Tongue (tissue), 2 donors: ENCODE measurements around the gene ACSS1. TPM values are rescaled to one million over a fixed set of nuclear protein-coding genes. Genes with fewer than 3 reads are reported as not detected.

Source experiments
- DNase-seq: peaks from one replicate; pipeline ENCODE4 v3.0.0-alpha.2; 2015
- total RNA-seq: library from RNA; depleted of rRNA; stranded (reverse); fragments of >200 nt; gene quantifications from one replicate; pipeline ENCODE4 v1.2.3, GENCODE V29; 2014

The ACSS1 gene
- total RNA-seq, 1 donor from 2014 or later = 21.3 TPM

GRCh38 chr20:25078662-25079061, 20.7 kb upstream of the ACSS1 start:
- no peak for DNase-seq

GRCh38 chr20:25077610-25078169, 19.8 kb upstream of the ACSS1 start:
- no peak for DNase-seq

DNA sequence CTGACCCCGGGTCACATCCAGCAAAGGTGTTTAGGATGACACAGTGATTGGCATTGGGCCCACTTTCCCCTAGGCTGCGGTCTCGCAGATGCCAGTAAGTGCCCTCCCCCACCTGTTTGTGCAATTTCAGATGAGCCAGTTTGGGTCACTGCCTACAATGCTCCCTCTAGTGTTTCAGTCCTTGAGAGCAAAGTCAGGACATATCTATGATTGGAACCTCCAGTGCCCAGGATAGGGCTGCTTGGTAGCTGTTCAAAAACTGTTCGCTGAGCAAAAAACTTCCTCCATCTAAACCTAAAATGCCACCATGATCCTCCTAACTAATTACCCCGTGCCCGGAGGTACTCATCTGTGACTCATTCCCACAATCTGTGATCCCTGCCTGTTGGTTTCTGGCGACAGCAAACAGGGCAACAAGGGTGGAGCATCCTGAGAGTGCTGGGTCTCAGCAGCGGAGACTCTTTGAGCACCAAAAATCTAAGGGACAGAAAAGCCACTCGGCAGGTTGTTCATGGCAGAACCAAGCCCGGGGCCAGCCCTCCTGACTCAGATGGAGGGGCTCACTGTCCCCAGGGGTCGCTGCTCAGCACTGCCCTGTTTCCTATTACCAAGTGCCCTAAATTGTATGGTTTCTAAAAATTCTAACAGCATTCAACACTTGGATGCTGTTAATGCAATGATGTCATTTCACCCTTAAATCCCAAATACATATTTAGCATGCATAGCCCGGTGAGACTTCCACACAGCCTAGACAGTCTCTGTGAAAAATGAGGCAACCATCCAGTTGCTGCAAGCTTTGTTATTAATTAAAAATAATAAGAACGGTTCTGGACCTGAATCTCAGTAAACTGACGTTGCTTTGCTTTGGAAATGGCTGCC, 19.0 kb upstream of the ACSS1 start:
- DNase-seq = no peak

GRCh38 chr20:25076201-25076600, 18.3 kb upstream of the ACSS1 start:
- DNase-seq = no peak

GRCh38 chr20:25073544-25073943, 15.6 kb upstream of the ACSS1 start:
- DNase-seq = no peak

DNA sequence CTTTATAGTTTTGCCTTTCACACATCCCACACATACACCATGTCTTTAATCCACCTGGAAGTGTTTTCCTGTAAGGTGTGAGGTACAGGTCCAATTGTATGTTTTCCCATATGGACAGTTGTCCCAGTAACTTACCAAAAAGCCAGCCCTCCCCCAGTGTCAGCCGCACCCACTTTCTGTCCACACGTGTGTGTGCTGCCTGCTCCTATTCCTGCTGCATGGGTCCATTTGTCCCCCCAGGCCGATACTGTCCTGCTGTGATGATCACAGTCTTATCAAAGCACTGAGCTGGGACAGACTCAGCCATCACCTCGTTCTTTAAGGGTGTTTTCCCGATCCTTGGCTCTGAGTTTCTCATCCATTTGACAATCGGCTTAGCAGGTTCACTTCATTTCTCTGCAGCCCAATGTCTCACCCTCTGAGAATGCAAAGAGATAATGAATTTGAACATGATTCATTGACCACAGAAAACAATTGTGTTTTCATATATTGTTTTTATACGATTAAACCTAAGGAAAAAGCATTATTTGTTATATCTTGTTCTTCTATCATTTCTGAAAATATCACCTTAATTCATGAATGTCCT, 14.4 kb upstream of the ACSS1 start:
- no peak for DNase-seq

- no peak for DNase-seq
Measured at GRCh38 chr20:25071734-25072133, 13.8 kb upstream of the ACSS1 start.

DNA sequence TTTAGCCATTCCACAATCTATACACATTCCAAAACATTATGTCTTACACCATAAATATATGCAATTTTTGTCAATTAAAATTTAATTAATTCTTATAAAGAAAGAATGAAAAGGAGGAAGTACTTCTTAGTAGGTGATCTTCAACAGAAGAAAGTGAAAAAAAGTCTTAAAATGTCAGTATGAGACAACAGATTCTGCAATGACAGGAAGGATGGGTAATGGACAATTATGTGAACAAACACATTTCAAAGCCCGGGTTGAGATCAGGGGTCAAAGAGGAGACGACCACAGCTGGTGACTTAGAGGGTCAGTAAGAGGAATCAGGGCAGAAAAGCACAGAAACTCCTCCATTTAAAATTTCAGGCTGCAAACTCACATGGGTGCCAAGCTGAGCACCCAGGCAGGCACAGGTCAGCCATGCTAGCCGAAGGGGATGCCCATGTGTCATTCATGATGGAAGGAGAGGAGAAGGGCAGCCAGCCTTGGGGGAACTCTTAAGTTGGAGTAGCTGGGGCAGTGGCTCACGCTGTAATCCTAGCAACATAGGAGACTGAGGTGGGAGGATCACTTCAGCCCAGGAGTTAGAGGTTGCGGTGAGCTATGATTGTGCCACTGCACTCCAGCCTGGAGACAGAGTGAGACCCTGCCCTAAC, 13.0 kb upstream of the ACSS1 start:
- DNase-seq = no peak

DNA sequence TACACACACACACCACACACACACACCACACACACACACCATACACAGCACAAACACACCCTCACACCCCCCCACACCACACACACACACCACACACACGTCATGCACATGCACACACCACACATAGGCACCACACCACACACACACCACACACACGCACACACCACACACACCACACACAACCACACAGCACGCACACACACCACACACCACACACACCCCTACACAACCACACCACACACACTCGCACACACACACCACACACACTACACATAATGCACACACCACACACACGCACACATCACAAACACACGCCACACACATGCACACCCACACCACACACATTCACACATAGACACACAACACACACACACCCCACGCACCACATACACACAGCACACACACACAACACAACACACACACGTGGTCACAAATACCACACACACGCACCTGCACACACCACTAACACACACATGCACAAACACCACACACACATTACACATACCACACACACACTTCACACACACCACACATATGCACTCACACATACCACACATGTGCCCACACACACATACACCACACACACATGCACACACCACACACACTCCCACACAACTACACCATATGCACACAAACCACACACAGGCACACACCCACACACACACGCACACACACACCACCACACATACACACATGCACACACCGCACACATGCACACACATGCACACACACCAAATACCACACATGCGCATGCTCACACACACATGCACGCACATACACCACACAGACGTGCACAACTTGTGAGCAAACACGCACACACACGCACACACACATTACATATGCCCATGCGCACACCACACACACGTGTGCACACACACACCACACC, 9.4 kb upstream of the ACSS1 start:
- no peak for DNase-seq

DNA sequence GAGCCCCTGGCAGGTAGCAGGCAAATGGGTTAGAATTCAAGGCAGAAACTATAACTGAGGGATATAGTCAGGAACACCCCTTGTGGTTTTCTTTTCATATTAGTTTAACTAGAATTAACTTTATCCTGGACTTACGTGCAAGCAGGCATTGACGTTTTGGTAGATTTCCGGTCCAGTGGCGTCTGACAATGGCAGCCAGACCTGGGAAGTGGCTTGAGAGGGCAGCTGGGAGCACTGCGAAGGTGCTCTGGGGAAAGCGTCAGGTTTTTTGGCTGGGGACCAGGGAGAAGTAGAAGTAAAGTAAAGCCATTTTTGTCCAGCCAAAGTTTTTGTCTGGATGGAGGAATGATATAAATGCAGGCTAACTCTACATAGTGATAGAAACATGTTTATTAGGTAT, 8.4 kb upstream of the ACSS1 start:
- DNase-seq = no peak

DNA sequence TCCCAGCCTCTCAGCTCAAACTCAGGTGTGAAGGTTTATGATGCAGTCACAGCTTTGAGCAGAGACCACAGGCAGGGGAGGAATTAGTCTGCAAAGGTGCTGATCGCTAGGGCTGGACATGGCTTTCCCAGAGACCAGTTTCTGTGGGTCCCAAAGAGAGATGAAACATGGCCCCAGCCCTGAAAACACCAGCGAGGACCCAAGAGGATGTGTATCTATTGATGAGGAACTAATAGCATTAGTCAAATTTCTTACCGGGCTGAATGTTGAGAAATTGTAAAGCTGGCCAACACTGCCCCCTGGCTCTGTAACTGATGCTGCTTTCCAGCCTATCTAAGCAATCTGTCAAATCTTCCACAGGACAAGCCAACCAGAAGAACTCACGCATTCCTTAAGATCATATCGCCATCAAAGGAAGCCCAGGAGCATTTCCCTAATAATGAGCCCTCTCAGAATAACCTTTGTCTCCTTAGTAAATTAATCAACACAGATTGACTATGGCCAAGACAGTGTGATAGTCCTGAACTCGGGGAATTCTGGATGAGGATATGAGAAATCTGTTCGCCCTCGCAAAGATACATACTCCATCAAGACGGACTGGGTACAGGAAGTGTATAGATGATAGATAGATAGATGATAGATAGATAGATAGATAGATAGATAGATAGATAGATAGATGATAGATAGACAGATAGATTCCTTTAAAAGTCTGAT, 7.8 kb upstream of the ACSS1 start:
- DNase-seq = peak; percentile 84

DNA sequence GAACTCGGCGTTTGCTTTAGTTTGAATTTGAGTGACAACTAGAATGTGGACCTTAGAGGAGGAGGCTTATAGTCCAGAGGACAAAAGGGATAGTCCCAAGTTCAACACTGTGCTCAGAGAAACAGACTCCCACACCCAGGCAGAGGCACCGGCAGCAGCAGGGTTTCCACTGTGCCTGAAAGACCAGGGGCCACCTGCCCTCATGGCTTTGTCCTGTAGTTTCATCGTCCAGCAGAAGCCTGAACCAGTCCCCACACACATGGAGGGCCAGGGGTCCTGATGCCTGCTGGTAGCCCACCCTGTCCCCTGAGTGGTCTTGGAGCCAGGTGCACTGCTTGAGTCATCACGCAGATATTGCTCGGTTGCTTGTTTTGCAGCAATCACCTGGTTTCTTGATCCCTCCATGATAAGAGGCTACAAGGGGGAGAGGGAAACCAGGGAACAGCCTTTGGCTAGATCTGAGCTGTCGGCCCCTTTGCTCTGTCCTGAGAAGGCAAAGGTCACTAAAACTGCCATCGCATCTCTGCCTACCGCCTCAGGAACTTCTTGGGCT, 7.2 kb upstream of the ACSS1 start:
- DNase-seq = no peak

DNA sequence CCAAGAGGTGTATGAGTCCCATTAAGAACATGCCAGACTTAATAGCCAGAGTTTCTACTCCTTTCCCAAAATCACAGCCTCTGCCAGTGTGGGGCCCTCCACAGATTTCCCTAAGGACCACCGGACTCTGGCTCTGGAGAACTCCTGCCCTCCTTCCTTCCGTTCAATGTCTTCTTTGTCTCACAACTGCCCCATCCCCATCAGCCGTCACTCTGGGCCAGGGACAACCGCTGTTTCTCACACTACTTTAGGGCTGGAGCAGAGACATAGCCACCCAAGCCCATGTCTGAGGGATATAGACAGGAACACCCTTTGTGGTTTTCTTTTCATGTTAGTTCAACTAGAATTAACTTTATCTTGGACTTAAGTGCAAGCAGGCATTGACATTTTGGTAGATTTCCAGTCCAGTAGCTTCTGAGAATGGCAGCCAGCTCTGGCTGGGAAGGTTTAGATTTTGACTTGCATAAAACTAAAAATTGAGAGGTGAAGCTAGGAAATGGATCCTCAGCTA, 6.7 kb upstream of the ACSS1 start:
- DNase-seq = no peak

DNA sequence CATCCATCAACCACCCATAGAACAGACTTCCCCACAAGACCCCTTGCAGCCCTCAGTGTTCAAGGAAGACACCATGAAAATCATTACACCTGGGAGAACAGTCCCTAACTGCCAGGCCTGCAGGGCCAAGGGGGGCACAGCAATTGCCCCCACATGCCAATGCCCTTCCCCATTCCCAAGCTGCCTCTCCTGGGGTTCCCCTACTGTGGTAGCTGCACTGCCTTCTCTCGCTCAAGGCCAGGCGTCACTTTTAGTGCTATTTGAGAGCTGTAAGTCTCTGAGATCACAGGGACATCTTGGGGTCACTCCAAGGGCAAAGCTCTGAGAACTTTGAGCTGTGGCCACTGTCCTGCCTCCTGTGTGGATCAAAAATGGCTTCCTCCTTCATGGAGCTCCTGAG, 6.0 kb upstream of the ACSS1 start:
- DNase-seq = no peak

DNA sequence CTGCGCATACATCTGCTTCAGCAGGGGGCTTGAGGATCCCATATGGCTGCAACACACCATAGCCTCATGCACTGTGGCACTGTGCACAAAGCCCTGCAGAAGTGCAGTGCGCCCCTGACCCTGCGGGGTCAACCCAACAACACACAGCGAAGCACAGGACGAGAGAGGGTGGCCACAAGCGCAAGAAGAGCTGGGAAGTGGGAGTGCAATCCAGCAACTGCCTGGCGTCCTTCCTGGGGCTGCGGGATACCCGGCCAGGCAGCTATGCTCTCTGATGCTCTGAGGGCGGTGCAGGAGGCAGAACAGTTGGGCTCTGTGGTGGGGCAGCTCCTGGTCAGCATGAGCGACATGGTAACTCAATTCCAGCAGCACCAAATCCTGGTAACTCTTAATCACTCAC, 5.6 kb upstream of the ACSS1 start:
- DNase-seq = no peak

- DNase-seq = no peak
Measured at GRCh38 chr20:25062841-25063240, 4.9 kb upstream of the ACSS1 start.

GRCh38 chr20:25061821-25062530, 4.0 kb upstream of the ACSS1 start:
- DNase-seq = no peak

- DNase-seq = no peak
Measured at GRCh38 chr20:25061103-25061799, 3.3 kb upstream of the ACSS1 start.

DNA sequence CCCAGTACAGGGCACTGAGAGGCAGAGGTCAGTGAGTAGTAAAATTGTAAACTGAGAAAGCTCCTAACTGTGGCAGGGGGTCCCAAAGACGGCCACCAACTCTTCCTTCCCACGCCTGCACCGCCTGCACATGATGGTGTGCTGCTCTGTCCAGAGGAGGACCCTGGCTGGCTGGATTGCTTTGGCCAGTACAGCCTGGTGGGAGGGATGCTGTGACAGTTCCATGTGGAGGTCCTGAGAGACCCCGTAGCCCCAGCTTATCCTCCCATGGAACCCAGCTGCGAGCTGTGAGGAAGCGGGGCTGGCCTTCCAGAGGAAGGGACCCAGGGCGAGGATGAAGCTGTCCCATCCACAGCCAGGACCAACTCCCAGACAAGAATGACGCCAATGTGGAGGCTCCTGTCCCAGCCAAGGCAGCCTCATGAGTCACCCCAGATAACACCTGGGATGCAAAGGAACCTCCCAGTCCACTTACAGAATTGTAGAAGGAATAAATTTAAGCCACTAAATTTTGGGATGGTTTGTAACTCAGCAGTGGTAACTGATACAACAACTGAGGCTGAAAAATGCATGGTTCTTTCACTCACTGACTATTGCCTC, 2.0 kb upstream of the ACSS1 start:
- no peak for DNase-seq
